HG03064 (cell line): ENCODE data around the gene FLG.
"Not testable (repeated sequence)": the region's sequence is repeated elsewhere in the genome, so short reads cannot be mapped to it uniquely, and the experiment has no call there.

Source experiments
- ATAC-seq: cut with Tn5 transposase; IDR thresholded peaks from one replicate; pipeline ENCODE4 v1.9.1; 2021; ENCODE audit warnings: low read depth; ENCODE audit not compliant: unreplicated experiment

The FLG gene

GRCh38 chr1:152303139-152303872, 21.7 kb downstream of the FLG start:
- ATAC-seq: not testable (repeated sequence)

- not testable (repeated sequence) for ATAC-seq
These were observed 68.6 kb downstream of the FLG start for GRCh38 chr1:152256394-152256793.
